ENCODE measurements around the gene SAG. TPM values are rescaled to one million over a fixed set of nuclear protein-coding genes. Genes with fewer than 3 reads are reported as not detected.

The SAG gene
- total and polyA plus RNA-seq, 2 of the 13 experiments (the other 11 are each of a cell fraction or from before 2014, with no cell fraction given) = not detected

DNA sequence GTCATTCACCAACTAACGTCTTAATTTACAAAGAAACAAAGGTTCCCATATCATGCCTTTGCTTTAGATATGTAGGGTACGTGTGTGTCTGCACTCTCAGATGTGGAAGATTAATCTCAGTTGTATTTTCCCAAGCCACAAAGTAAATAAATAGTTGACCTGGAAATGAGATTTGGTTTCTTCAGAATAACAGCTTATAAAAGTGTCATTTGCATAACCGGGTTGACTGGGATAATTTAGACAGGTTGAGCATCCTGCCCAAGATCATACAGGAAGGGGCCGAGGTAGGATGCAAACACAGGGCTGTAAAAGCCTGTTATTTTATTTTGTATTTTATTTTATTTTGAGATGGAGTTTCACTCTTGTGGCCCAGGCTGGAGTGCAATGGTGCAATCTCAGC, 36.7 kb upstream of the SAG start:
- 98% methylated on average over 4 of the region's 4 CpGs for WGBS (ENCODE audit: low lambda C conversion rate)
- CTCF ChIA-PET (ENCODE audit: low intra/inter-chr PET ratio, low total read pairs) = no interaction called here
- TF ChIP-seq MAFG (CRISPR knock-in tag; IDR thresholded peaks at IDR 0.05) (no peak), PRDM4 (CRISPR knock-in tag; IDR thresholded peaks at IDR 0.05; ENCODE audit: borderline replicate concordance) (no peak), RAD51 (IDR thresholded peaks at IDR 0.05; ENCODE audit: borderline replicate concordance) (no peak), NR3C1 (CRISPR knock-in tag; IDR thresholded peaks at IDR 0.05) (no peak), ZFAT (CRISPR knock-in tag; conservative IDR thresholded peaks at IDR 0.05) (no peak), ZNF790 (CRISPR knock-in tag; IDR thresholded peaks at IDR 0.05; ENCODE audit: borderline replicate concordance) (no peak), JARID2 (CRISPR knock-in tag; IDR thresholded peaks at IDR 0.05; ENCODE audit: insufficient replicate concordance) (no peak), ZNF30 (CRISPR knock-in tag; IDR thresholded peaks at IDR 0.05) (no peak), HINFP (CRISPR knock-in tag; IDR thresholded peaks at IDR 0.05; ENCODE audit: low read depth) (no peak), RBM22 (optimal IDR thresholded peaks at IDR 0.05; ENCODE audit: low read length) (no peak), CCDC6 (CRISPR knock-in tag; IDR thresholded peaks at IDR 0.05) (no peak), ZNF766 (CRISPR knock-in tag; IDR thresholded peaks at IDR 0.05; ENCODE audit: borderline replicate concordance) (no peak), ZNF703 (CRISPR knock-in tag; IDR thresholded peaks at IDR 0.05; ENCODE audit: borderline replicate concordance) (no peak), GLI4 (CRISPR knock-in tag; IDR thresholded peaks at IDR 0.05; ENCODE audit: borderline replicate concordance) (no peak), ZUFSP (CRISPR knock-in tag; IDR thresholded peaks at IDR 0.05; ENCODE audit: borderline replicate concordance) (no peak), NONO (IDR thresholded peaks at IDR 0.05) (no peak), NONO (CRISPR knock-in tag; conservative IDR thresholded peaks at IDR 0.05) (no peak), ZNF557 (CRISPR knock-in tag; IDR thresholded peaks at IDR 0.05) (no peak)
- TF ChIP-seq, protein P1, sequence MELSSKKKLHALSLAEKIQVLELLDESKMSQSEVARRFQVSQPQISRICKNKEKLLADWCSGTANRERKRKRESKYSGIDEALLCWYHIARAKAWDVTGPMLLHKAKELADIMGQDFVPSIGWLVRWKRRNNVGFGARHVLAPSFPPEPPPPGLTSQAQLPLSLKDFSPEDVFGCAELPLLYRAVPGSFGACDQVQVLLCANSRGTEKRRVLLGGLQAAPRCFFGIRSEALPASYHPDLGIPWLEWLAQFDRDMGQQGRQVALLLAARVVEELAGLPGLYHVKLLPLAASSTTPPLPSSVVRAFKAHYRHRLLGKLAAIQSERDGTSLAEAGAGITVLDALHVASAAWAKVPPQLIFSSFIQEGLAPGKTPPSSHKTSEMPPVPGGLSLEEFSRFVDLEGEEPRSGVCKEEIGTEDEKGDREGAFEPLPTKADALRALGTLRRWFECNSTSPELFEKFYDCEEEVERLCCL (CRISPR knock-in tag; IDR thresholded peaks at IDR 0.05; ENCODE audit: borderline replicate concordance) = no peak

More for the DNA sequence above, 36.7 kb upstream of the SAG start:
- no peak for DNase-seq (ENCODE audit: low spot score)
- intact Hi-C loops (cut with micrococcal nuclease; ENCODE audit: unreplicated experiment) = no loop called here
- no TSS peak for BruUV-seq (replicated peaks)
- H3K36me3 ChIP-seq (replicated peaks in 1 of 2; ENCODE audit: control insufficient read depth in 1 of 2, insufficient read depth in 2 of 2, low read length in 2 of 2) = peaks cover 41 to 95% of the 10 kb centered on the region in 2 experiments
- no peaks in the 10 kb centered on the region for H4K20me1 ChIP-seq (ENCODE audit: insufficient read depth, low read length)
- POLR2A ChIA-PET = interaction anchor here (1.1 kb wide), 1 partner anchor 20 kb away, joined by 3 read pairs; the partner anchor contains the start of gene ATG16L1
- H3K4me1 ChIP-seq (ENCODE audit: insufficient read depth, low read length) = no peaks in the 10 kb centered on the region
- H3K27ac ChIP-seq (ENCODE audit: extremely low read length, insufficient read depth, low read length) = no peak overlapping the region
- H3K4me2 ChIP-seq (ENCODE audit: low read depth, low read length) = no peak overlapping the region
- no peaks in the 10 kb centered on the region for H3K9me3 ChIP-seq (ENCODE audit: low read length)
- no peak for FAIRE-seq
- no peaks in the 10 kb centered on the region for H3K79me2 ChIP-seq (ENCODE audit: insufficient read depth, low read length)
- H3K27me3 ChIP-seq (ENCODE audit: control insufficient read depth in 1 of 2, insufficient read depth in 2 of 2, low read length in 2 of 2) = no peaks in the 10 kb centered on the region
- no peak for ATAC-seq
- no peak overlapping the region for H3K9ac ChIP-seq (ENCODE audit: insufficient read depth, low read depth, low read length)
- no peak overlapping the region for H2AFZ ChIP-seq (ENCODE audit: low read length)
- H3K4me3 ChIP-seq (replicated peaks in 1 of 3; ENCODE audit: insufficient read depth in 1 of 3, low read depth in 2 of 3, low read length in 3 of 3) = no peak overlapping the region
- in situ Hi-C loops (cut with HindIII; ENCODE audit: extremely low pct_ligation_motif_present, low pct_unique_long_range_greater_than_20kb) = no loop called here
